Pancreas (tissue), 10 donors: ENCODE data around the gene TRIM10. TPM values are rescaled to one million over a fixed set of nuclear protein-coding genes. Genes with fewer than 3 reads are reported as not detected.

Source experiments
- ATAC-seq, 4 donors: fragments of 200-7000 bp; cut with Tn5 transposase; one replicate each; pipeline versions ENCODE4 v1.8.0 to v1.9.1; 2020; ENCODE audit warnings: mild to moderate bottlenecking in 4 of 4, moderate library complexity in 4 of 4
- DNase-seq, 6 donors: peaks; one replicate each; pipeline ENCODE4 v3.0.0-alpha.2; 2020
- FAIRE-seq: peaks from 2 replicates; lab custom pipeline; 2012; peaks lifted over from hg19 to GRCh38; lab: Jason Lieb, UNC
- H3K27ac ChIP-seq, 4 donors: fragments of 200-600 bp; sonication (generic); 1 replicate in 3 of 4; 2 replicates in 1 of 4; pipeline versions ENCODE4 v1.5.0 to v1.8.0; 2020
- H3K27me3 ChIP-seq, 4 donors: fragments of 200-600 bp; one replicate each; pipeline ENCODE4 v1.8.0; 2021
- H3K36me3 ChIP-seq, 3 donors: fragments of 200-600 bp; sonication (generic) in 1 of 3; one replicate each; pipeline versions ENCODE4 v1.5.0 to v1.8.0; 2020 to 2021
- H3K4me1 ChIP-seq, 3 donors: fragments of 200-600 bp; one replicate each; pipeline ENCODE4 v1.8.0; 2021
- H3K4me3 ChIP-seq, 4 donors: fragments of 200-600 bp; sonication (generic) in 2 of 4; one replicate each; pipeline versions ENCODE4 v1.5.0 to v1.8.0; 2020 to 2021
- H3K9me3 ChIP-seq, 4 donors: fragments of 200-600 bp; one replicate each; pipeline ENCODE4 v1.8.0; 2021
- WGBS, 2 donors: extraction: QIAGEN DNeasy Blood & Tissue Kit; methylation state at CpG; one replicate each; pipeline ENCODE4 v1.1.7; 2013; 5-methylcytosine and 5-hydroxymethylcytosine counted together
- intact Hi-C, 3 donors: fragments of 100-400 bp; cut with DNase I; formaldehyde crosslinking; loops; one replicate each; pipeline versions ENCODE4 v1.11.1 to v1.14.2; 2022
- polyA plus RNA-seq, 2 donors: library from polyadenylated mRNA; stranded (reverse); fragments of 200-250 nt; gene quantifications; one replicate each; pipeline ENCODE4 v1.2.3, GENCODE V29; 2013
- total RNA-seq, 6 donors: library from RNA; stranded (reverse); fragmentation: NEBNext Ultra II Directional in 4 of 6; extraction: Animal tissue kit (Norgen Biotek cat#: 25700) in 4 of 6; gene quantifications; one replicate each; pipeline versions ENCODE4 v1.2.1 to v1.2.4, GENCODE V29; 2021 to 2023
- TF ChIP-seq, protein P1 (sequence below), 4 donors: fragments of 200-600 bp; sonication (generic) in 3 of 4; IDR thresholded peaks; one replicate each; pipeline versions ENCODE4 v1.5.0 to v1.8.0; 2021; ENCODE audit warnings: antibody characterized with exemption in 4 of 4
- donor health status: healthy with polysubstance abuse.
- donor health status: DM: no; HTN: no; CAD: no; lungs with moderate emphysema.
- donor health status: DM: no; HTN: no; CAD: no.
- donor health status: control.
- donor health status: control.
- donor health status: Bipolar disorder and iron deficiency.
- donor health status: DM: yes; HTN: yes; CAD: no.
- donor health status: DM: no; HTN: no; CAD: no.
- donor health status: DM: no; HTN: no; CAD: no.
- donor health status: DM: yes; HTN: yes; CAD: no.

The TRIM10 gene
- total and polyA plus RNA-seq, 8 donors: 0.02 to 0.03 TPM; not detected in 6

DNA sequence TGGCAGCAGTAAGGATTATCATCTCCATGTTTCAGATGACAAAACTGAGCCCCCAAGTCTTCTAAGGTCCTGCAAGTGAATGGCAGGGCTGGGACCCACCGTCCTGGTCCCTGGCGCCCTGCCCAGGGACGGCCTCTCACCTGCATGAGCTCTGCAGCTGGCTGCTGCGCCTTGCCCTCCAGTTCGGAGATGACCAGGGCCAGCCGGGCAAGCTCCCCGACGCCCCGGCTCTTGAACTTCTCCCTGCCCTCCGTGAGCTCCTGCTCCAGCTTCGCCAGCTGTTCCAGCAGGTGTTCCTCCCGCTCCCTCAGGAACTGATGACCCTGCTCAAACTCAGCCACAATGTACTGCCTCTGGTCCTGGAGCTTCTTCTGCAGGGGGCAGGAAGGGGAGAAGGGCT is 35.4 kb upstream of the TRIM10 start:
- no peak for ATAC-seq

DNA sequence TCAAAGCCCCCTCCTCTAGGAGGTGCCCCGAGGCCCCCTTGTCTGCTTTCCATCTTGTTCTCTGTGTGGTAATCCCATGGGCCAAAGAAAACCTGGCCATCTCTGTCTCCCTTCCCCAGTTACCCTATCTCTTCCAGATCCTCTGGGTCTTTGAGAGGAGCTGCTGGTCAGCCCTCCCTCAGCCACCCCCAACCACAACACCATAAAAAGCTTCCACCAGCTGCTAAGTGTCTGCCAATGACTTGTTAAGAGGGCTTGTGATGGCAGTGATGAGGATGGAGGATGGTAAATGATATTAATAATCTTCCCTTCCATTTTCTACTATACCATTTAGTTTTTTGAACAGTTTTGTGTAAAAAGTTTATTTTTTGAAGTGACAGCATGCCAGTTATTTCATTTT is 34.9 kb upstream of the TRIM10 start:
- Histone ChIP-seq H3K9me3 (no peaks in the 10 kb centered on the region), H3K4me3 (no peak overlapping the region), H3K36me3 (peaks cover 3 to 35% (median 19%) of the 10 kb centered on the region in 3 donors), H3K27ac (no peak overlapping the region), H3K4me1 (no peaks in the 10 kb centered on the region), H3K27me3 (no peaks in the 10 kb centered on the region)
- ATAC-seq (no peak), DNase-seq (no peak), FAIRE-seq (no peak)
- 91 to 97% methylated on average over 1 of the region's 1 CpG for WGBS, 2 donors
- TF ChIP-seq, protein P1, sequence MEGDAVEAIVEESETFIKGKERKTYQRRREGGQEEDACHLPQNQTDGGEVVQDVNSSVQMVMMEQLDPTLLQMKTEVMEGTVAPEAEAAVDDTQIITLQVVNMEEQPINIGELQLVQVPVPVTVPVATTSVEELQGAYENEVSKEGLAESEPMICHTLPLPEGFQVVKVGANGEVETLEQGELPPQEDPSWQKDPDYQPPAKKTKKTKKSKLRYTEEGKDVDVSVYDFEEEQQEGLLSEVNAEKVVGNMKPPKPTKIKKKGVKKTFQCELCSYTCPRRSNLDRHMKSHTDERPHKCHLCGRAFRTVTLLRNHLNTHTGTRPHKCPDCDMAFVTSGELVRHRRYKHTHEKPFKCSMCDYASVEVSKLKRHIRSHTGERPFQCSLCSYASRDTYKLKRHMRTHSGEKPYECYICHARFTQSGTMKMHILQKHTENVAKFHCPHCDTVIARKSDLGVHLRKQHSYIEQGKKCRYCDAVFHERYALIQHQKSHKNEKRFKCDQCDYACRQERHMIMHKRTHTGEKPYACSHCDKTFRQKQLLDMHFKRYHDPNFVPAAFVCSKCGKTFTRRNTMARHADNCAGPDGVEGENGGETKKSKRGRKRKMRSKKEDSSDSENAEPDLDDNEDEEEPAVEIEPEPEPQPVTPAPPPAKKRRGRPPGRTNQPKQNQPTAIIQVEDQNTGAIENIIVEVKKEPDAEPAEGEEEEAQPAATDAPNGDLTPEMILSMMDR (IDR thresholded peaks at IDR 0.05): no peak
- intact Hi-C loops: no loop called here

More for the DNA sequence above, 35.4 kb upstream of the TRIM10 start:
- FAIRE-seq (no peak), DNase-seq (no peak)
- Histone ChIP-seq H3K4me3 (no peak overlapping the region), H3K36me3 (peaks cover 3 to 39% (median 19%) of the 10 kb centered on the region in 3 donors), H3K9me3 (no peaks in the 10 kb centered on the region), H3K4me1 (no peaks in the 10 kb centered on the region), H3K27me3 (no peaks in the 10 kb centered on the region), H3K27ac (no peak overlapping the region)
- TF ChIP-seq, protein P1 (IDR thresholded peaks at IDR 0.05): no peak
- intact Hi-C loops: no loop called here
- WGBS, 2 donors: 93 to 94% methylated on average over 12 of the region's 12 CpGs

GRCh38 chr6:30194797-30195690 is 34.0 kb upstream of the TRIM10 start:
- no peaks in the 10 kb centered on the region for H3K9me3 ChIP-seq
- H3K4me1 ChIP-seq: no peaks in the 10 kb centered on the region
- WGBS, 2 donors: 92 to 94% methylated on average over 8 of the region's 8 CpGs
- TF ChIP-seq, protein P1 (IDR thresholded peaks at IDR 0.05): no peak
- DNase-seq: no peak
- H3K27ac ChIP-seq: no peak overlapping the region
- H3K4me3 ChIP-seq: no peak overlapping the region
- intact Hi-C loops: no loop called here
- FAIRE-seq: no peak
- no peaks in the 10 kb centered on the region for H3K27me3 ChIP-seq
- ATAC-seq: no peak
- H3K36me3 ChIP-seq: peaks cover 3 to 40% (median 19%) of the 10 kb centered on the region in 3 donors

DNA sequence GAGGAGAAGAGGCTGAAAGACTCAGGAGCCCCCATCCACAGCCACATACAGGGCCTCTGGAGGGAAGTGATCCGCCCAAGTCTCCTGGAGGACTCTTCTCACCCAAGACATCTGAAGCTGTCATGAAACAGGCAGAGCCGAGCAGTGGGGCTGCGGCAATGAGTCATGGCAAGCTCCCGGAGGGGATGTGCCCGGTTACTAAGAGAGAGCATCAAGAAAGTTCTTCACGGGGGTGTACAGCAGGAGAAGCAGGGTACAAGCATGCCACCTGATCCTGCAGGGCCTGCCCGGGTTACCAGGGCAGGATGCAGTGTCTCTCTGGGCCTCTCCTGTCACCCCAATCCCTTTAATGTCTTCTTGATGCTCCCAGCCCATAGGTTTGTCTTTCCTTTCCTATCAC is 31.1 kb upstream of the TRIM10 start:
- Histone ChIP-seq H3K27me3 (no peaks in the 10 kb centered on the region), H3K9me3 (no peaks in the 10 kb centered on the region), H3K36me3 (peaks cover 3 to 40% (median 22%) of the 10 kb centered on the region in 3 donors), H3K4me1 (no peaks in the 10 kb centered on the region), H3K27ac (no peak overlapping the region), H3K4me3 (no peak overlapping the region)
- FAIRE-seq (no peak), ATAC-seq (no peak), DNase-seq (peak in 1 of 6 donors; percentile 34)
- WGBS, 2 donors: 88 to 94% methylated on average over 7 of the region's 7 CpGs
- intact Hi-C loops: no loop called here
- TF ChIP-seq, protein P1 (IDR thresholded peaks at IDR 0.05): no peak

DNA sequence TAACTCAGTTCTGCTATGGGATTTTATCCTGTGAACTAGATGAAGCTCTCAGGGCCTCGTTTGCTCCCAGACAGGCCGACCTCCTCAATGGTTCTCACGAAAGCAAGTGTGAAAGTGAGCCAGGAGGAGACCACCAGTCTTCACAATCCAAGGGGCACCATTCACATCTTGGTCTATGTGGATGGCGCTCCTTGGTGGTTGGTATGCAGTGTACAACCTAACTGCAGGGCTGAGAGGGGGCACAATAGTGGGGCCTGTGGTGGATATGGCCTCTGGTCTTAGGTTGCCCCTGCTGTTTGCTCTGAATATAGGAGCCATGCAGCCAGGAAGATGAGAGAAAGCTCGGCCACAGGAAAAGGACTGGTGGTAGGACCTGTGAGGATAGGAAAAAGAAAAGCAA is 27.5 kb upstream of the TRIM10 start:
- Histone ChIP-seq H3K9me3 (no peaks in the 10 kb centered on the region), H3K4me3 (no peak overlapping the region), H3K36me3 (peaks cover 0 to 32% (median 17%) of the 10 kb centered on the region in 3 donors), H3K27me3 (no peaks in the 10 kb centered on the region), H3K4me1 (no peaks in the 10 kb centered on the region), H3K27ac (no peak overlapping the region)
- ATAC-seq (no peak), DNase-seq (no peak), FAIRE-seq (no peak)
- intact Hi-C loops: no loop called here
- 97% methylated on average over 5 of the region's 5 CpGs for WGBS, 2 donors
- TF ChIP-seq, protein P1 (IDR thresholded peaks at IDR 0.05): no peak
